ENCODE data around the gene OTUB2.

OTUB2 gene

DNA sequence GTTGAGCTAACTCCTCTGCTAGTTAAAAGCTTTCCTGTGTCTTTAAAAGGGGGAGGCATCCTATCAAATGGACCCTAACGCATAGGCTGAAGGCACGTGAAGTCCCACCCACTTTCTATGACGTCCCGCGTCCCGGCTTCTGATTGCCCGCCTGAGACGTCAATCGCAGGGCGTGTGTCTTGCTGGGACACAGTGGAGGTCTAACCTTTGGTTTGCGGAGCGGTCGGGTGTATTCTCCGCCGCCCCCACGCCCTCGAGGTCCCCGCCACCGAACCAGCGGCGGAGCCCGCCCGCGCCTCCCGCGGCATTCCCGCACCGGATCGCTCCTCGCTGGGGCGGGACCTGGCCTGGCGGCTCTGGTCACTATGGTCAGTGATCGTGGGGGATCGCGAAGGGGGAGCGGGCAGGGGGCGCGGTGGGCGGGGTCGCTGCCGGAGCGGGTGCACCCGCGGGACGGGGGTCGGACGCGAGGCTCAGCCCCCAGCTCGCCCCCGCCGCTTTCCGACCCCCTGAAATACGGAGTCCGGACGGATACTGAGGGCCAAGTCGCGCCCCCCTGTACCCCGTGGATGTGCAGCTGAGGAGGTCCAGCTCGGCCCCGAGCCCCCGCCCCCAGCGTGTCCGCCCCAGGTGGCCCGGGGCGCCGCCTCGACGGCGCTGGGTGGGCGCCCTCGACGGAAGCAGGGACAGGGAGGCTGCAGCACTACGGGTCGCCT lies at the start of gene OTUB2:
OTUB2 (plus strand) TSS at position 168 of the 716 bp plus-strand sequence; CDS start at position 366, 198 bp downstream.
- DNase-seq = peak; percentile 100

DNA sequence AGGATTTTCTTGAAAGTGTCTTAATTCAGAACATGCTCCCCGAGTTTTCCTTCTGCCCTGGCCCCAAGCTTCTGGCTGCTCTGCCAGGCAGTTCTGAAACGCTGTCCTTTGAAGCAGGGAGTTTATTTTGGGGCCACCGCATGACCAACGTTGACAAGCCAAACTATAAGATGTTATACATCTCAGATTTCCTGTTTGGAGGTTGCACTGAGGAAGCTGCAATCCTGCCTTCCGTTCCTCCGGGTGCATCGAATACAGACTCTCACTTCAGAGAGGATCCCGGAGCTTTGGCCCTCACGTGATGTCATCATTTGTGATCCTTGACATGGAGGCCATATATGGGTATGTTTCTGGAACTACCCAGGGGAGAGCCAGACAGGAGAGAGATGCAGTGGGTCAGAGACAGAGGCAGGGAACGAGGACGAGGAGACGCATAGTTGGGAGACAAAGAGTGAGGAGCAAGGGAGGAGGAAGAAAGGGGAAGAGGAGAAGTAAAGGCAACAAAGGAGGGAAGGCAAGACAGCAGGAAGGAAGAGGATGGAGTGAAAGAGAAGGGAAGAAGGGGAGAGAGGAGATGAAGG lies 49.6 kb upstream of the OTUB2 start, which contains the start of gene ASB2:
ASB2 (minus strand) TSS at position 94 of the 581 bp plus-strand sequence. CDS start 12,031 bp downstream, outside the sequence.
- DNase-seq = no peak

DNA sequence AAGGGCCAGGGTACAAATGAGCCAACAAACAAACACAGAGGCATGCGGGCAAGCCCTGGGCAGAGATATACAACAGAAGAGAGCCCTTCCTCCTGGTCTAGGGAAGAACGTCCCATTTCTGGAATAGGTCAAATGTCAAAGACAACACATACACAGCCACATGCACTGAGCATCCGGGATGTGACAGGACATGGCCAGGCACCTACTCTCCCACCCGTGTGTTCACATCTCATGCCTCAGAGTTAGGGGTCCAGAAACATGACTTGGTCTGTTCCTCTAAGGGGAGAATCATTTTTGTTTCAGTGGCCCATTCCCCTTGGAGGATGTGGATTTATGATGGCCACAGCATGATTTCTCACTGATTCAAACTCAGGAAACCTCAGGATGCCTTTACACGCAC lies 49.0 kb upstream of the OTUB2 start:
- DNase-seq = no peak

DNA sequence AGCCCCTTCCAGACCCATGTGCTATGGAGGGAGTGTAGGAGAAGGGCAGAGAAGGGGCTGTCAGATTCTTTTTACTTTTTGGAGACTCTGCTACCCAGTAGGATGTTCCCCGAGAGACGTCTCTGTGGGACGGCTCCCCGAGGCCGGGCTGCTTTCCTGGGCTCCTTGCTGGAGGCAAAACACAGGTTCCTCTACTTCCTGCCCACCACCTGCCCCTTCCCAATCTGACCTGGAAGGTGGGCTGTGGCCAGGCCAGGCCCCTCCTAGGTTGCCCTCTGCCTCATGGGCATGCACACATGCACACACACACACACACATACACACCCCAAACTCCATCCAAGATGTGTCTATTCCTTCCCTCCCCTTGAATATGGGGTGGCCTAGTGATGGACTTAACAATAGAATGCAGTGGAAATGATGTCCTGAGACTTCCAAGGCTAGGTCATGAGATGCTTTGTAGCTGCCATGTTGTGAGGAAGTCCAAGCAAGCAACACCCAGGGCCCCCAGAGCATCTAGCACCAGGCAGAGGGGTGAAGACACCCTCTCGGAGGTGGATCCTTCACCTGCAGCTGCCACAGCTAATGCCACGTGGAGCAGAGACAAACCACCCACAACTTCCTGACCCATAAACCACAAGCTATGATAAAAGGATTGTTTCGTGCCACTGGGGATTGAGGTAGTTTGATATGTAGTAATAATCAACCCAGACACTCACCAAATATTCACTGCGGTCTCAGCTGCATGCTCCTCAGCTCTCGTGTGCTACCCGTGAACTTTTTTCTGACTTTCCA lies 48.2 kb upstream of the OTUB2 start:
- no peak for DNase-seq

DNA sequence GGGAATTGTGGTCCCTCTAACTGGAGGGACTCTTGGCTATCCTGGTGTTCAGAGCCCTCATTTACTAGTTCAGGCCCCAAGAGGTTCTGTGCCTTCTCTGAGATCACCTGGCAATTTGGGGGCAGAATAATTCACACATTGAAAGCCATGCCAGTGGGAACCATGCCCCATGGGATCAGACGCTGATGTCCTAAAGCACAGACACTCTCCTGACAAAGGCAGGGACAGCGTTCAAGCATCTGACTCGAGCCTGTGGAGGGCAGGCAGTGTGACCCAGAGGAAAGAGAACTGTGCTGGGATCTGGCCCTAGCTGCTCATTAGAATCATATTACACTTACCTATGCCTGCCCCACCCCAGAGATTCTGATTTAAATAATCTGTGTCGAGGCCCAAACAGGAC lies 47.4 kb upstream of the OTUB2 start:
- no peak for DNase-seq

DNA sequence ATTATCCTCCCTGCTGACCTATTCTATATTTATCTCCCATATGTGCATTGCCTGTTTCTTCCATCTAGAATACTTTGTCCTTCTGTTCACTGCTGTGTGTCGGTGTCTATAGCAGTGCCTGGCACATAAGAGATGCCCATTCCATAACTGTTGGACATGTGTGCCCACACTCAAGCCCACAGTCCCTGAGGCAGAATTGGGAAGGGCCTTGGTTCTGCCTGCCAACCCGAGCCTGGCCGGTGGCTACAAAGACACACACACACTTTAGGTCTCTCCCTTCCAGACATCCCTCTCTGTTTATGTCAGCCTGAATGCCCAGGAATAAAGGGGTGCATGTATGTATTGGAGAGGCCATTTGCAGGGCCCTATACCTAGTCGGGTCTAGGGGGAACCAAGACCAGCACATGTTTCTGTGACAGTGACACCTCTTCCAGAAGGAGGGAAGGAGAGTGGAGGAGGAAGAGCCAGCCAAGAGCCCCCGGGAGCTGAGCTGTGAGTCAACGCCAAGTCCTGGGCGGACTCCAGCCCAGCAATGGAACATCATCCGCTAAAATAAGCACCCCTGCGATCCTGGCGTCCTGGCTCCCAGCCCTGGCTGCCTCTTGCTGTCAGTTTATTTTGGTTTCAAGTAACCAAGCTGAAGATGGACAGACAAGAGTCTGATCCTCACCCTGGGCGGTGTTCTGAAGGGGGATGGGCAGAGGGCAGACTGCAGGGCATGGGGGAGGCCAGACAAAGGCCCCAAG lies 45.5 kb upstream of the OTUB2 start:
- no peak for DNase-seq

DNA sequence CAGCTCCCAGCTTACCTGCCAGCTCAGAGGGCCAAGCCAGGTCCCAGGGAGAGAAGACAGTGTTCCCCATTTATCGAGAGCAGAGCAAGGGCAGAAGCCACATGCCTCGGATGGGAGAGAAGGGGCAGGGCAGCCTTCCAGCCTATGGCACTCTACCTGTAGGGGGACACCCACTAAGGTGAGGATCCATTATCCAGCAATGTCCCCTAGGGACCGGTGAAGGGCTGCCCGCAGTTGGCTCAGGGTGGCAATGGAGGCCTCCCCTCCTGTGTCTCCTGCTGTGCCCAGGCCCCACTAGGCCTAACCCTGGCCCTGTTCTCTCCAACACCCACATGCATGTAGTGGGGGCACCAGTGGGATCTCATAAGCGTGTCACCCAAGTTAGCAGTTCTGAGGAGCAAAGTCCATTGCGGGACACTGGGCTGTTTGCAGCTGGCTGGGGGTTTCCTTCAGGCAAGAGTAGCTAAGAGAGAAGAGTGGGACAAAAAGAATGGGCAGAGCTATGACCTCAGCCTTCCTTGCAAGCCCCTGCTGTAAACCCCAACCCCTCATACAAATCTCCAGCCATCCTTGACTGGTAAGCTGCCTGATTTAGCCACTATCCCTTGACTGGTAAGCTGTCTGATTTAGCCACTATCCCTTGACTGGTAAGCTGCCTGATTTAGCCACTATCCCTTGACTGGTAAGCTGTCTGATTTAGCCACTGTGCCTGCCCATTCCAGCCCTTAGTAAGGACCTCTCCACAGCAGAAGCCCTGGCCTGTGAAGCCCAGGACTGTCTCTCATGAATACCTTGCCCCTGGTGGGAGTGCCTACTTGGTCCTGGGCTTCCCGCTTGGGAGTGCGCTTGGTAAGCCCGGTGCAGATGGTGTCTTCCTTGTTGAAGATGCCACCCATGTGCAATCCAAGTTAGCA lies 44.6 kb upstream of the OTUB2 start:
- DNase-seq = no peak

DNA sequence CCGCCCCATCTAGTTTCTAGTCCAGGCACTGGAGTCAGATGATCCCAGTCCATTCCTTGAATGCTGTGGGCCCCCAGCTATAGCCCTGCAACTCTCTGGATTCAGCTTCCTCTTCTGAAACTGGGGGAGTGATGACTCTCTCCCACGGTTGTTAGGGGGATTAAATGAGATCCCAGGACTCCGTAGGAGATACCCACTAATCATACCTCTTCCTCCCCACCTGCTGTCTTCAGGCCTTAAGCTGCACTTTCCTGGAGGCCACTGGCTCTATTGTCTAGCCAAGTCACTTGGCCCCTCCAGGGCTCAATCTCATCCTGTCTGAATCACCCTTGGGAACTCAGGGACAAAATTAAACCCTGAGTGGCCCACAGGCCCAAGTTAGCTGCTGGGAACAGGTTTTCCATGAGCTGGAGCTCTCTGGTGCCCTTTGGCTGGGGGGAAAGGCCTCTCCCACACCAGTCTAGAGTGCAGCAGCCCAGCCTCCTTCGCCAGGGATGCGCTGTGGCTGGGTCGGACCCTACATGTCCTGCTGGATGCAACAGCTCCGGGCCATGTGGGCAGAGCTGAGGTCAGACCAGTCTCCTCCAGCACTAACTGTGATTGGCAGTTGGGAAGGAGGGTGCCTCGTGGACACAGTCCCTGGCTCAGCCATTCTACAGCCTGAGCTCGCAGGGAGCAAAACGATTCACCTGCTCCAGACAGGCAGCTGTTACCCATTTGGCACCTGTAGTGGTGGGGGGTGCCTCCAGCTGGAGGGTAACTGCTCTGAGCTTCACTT lies 43.7 kb upstream of the OTUB2 start:
- no peak for DNase-seq

DNA sequence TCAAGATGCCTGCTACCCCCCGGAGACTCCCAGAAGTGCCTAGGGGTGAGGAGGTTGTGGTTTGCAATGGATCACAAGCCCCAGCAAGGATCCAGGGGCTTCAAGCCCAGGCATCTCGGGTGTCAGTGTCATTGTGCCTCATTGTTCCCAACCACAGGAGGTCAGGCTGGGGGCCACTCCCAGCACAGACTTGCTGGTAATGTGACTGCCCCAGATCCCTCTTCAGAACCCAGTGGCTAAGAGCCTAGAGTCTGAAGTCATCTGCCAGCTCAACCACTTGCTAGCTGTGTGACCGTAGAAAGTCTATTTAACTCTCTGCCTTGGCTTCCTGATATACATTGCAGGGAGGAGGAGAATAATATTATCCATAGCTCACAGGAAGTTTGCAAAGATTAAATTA lies 42.1 kb upstream of the OTUB2 start:
- DNase-seq = no peak

DNA sequence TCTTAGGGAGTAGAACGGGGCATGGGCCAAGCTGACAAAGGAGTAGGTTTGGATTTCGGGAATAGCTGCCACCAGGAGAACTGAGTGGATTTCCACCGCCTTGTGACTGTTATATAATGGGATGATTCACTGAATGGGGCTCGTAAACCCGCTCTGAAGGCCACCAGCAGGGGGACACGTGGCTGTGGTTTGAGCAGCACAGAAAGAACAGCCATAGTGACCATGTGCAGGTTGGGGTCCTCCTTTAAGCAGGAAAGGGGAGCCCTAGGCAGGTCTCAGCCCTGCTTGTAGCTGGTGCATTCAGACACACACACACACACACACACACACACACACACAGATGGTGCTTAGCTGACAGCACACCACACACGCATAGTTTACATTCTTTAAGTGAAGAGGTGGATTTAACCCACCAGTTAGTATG lies 41.1 kb upstream of the OTUB2 start:
- DNase-seq = peak; percentile 23

DNA sequence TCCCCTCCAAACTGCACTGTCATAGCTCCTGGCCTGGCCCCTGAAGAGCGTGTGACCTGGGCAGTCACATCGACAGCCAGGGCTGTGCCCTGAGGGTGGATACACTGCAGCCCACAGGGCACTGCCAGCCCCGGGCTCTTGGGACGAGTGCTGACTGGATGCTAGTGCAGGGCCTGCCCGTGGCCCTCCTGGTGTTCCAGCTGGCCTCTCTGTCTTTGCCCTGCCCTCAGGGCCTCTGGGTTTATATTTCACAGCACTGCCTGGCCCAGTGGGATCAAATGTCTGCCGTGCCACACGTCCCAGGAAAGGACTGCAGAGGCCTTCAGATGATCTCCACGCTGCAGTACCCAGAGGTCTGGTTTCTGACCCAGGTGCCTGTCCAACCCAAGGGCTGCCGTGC lies 39.2 kb upstream of the OTUB2 start:
- no peak for DNase-seq

DNA sequence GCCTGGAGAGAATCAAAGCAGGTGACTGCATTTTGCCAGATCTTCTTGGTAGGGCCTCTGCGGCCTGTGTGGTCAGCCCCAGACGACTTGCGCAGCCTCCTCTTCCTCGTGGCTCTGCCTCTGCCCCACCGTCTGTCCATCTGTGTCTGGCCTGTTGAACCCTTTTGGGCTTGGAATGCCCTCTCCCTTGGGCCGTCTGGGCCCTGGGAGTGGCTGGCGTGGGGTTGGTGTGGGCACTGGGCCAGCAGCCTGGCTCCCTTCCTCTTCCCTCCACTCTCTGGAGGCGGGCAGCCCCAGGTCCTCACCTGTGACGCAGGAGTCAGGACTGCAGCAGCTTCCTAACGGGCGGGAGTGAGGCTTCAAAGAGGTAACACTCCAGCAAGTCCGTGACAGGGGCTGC lies 38.8 kb upstream of the OTUB2 start:
- DNase-seq = no peak

DNA sequence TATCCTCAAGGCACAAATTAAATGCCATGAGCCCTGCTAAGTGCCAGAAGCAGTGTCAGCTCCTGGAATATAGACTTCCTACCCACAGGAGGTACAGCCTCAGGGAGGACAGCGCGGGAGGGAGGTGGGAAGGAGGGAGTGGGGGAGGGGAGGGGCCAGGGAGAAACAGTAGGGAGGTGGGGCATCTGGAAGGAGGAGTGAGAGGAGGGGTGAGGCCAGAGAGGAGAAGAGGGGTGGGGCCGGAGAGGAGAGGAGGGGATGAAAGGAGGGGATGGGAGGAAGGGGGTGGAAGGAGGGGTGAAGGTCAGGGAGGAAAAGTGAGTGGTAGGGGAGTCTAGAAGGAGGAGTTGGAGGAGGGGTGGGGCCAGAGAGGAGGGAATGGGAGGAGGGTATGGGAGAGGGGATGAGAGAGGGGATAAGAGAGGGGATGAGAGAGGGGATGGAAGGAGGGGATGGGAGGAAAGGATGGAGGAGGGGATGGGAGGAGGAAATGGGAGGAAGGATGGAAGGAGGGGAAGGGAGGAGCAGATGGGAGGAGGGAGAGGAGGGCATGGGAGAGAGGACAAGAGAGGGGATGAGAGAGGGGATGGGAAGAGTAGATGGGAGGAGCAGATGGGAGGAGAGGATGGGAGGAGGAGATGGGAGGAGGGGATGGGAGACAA lies 38.2 kb upstream of the OTUB2 start:
- DNase-seq = no peak

DNA sequence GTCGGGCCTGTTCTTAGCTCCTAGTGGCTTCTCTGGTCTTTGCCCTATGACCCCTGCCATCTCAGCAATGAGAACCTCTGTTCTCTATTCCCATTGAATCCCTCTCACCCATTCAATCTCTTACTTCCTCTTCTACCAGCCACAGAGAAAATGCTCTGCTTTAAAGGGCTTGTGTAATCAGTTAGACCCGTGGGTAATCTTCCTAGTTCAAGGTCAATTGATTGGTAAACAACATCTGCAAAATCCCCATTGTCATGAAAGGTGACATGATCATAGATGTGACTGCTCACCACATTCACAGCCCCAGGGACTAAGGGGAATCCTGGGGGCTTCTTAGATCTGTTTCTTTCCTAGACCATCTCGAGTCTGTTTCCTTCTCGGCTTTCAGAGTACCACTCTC lies 36.2 kb upstream of the OTUB2 start:
- no peak for DNase-seq

DNA sequence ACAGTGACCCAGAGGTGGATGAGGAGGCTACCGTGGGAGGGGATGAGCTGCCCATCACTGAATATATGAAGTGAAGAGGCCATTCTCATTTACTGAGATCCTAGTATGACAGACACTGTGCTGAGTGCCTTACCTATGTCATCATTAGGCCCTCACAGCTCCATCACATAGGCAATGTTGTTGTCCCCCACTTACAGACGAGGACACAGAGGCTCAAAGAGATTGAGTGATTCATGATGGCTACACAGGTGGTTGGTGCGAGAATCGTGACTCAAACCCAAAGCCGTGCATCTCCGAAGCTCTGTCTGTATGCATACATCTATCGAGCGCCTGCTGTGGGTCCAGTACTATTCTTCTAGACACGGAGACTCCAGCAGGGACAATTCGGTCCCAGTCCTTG lies 34.9 kb upstream of the OTUB2 start:
- no peak for DNase-seq

DNA sequence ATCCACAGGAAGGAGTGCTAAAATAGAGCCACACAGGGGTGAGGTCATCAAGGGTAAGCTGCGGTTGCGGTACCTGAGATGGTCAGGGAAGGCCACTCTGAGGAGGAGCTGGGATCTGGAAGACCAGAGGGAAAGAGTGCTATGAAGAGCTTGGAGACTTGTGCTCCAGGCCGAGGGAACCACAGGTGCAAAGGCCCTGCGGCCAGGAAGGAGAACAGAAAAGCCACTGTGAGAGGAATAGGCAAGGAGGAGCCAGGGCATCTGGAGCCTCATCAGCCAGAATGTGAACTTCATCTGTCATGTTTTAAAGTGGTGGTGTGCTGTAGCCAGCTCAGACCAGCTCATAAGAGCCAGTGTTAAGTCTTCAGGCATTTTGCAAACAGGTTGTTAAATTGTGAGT lies 34.5 kb upstream of the OTUB2 start:
- no peak for DNase-seq

DNA sequence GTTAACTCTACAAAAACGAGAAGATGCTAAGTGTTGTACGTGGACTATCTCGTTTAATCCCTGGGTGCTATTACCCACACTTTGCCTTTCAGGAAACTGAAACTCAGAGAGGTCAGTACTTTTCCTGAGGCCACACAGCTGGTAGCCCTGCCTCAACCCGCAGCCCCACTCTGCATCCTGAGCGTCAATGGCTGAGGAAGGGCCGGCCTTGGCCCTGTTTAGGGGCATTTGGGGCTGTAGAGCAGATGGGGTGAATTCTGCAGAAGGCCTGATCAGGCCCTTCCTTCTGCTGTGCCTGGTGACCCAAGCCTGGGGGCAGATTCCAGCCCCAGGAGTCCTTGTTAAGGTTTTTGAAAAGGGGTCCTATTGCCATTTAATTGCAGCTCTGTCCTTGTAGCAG lies 32.8 kb upstream of the OTUB2 start:
- no peak for DNase-seq

DNA sequence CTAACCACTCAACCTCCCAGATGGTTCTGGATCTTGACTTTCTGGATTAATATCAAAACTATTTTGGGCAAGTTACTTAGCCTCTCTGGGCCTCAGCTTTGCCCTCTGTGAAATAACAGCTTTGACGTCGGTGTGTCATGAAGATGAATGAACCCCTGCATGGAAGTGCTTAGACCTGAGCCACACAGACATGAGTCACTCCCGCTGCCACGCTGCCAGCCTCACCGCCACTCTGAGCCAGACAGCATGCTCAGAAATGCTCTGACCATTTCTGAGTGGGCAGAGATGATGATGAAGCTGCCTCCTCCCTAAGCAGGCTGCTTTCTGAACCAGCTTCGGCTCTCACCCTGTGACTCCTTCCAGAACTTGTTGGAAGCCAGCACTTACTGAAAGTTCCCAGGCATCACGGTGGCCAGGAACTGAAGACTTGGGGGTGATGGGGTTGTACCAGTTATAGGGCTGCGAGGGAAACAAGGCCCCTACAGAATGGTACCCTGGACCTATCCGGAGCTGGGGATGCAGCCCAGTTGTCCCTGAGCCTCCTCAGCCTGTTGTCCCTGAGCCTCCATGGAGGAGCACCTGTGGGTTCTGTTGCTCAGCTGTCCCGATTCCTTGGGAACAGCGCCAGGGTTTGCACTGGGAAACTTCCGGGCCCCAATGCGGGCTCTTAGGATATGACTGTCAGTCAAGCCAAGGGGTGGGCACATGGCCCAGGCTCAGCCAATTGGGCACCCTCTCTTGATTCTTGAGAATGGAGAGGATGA lies 31.0 kb upstream of the OTUB2 start:
- DNase-seq = peak; percentile 12

DNA sequence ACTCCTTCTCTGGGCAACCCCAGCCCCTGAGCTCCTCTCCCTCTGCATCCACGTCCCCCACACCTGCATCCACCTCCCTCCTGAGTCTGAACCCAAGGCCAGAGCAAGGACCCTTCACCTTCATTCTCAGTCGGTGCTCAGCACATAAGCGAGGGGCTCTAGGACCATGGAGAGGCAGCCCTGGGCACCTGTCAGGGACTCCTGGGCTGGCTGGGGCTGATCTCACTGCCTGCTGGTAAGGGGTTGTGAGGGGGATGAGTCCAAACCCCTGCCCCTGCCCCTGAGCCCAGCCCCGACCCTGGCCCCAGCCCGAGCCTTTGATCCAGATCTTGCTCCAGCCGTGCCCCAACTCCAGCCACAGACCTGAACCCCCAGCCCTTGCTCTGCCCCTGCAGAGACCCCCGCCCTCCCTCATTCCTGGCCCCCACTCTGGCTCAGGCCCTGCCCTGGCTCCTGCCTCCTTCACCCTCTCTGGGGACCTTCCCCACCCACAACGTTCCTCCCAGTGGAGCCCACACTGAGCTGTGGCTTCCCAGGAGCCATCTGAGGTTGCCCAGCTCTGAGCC lies 29.9 kb upstream of the OTUB2 start:
- no peak for DNase-seq

DNA sequence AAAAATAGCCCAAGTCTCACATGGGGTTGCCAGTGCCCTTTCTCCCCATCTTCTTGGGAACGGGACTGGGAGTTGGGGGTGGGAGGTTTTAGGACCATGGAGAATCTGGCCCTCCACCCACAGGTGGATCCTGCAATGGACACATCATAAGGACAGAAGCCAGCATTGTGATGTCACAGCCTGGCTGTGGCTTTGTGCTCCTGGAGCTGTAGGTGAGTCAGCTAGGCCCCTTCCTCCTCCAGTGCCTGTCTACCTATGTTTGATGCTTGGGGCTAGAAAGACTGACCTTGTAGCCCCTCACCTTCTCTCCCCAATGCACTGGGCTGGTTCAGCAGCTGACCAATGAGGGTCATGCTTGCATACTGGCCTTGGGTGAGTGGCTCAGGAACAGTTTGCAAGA lies 29.1 kb upstream of the OTUB2 start, which contains the start of gene CCDC197:
CCDC197 (plus strand) TSS at position 220 of the 400 bp plus-strand sequence. CDS start 831 bp downstream, outside the sequence.
- DNase-seq = no peak

Measured in NCI-H1694 (cell line).